Fibroblast of skin of left quadriceps (primary cell): Measurements from ENCODE around the gene ACAD9.
"Not testable (repeated sequence)": the region's sequence is repeated elsewhere in the genome, so short reads cannot be mapped to it uniquely, and the experiment has no call there.

Experiments used
- DNase-seq, 2 experiments: peaks; one replicate each; pipeline ENCODE4 v3.0.0-alpha.2; 2013; ENCODE audit warnings: low read depth in 2 of 2

The ACAD9 gene

DNA sequence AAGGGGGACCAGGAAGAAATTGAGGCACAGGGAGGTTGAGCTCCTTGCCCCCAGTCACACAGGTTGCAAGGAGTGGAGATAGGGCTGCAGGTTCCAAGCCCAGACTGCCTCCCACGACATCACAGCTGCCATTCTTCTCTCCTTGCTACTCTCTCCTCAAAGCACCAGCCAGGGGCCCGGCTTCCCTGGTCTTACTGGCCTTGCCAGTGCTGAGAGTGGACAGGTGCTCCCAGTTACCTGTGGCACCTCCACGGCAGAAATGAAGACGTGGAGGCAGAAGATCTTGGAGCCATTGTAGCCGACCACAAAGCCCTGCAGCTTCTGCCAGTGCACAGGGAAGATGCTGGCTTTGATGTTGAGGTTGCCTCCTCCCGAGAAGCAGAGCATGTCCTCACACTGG lies 17.9 kb upstream of the ACAD9 start:
- DNase-seq: no peak

DNA sequence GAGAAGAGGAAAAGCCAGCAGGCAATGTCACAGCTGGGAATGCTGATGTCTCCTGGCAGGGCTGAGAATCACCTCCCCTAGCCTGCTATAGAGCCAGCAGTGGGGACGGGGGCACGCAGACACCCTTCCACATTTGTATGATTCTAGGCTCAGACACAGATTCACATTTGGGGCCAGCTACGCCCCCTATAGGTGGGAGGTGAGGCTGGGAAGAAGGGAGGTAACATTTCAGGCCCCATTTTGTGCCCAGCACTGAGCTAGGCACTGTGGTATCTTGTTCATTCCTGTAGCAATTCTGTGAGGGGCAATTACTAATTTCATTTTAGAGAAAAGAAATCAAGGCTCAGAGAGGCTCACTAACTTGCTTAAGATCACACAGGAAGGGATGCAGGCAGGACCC lies 15.9 kb upstream of the ACAD9 start:
- DNase-seq: no peak

DNA sequence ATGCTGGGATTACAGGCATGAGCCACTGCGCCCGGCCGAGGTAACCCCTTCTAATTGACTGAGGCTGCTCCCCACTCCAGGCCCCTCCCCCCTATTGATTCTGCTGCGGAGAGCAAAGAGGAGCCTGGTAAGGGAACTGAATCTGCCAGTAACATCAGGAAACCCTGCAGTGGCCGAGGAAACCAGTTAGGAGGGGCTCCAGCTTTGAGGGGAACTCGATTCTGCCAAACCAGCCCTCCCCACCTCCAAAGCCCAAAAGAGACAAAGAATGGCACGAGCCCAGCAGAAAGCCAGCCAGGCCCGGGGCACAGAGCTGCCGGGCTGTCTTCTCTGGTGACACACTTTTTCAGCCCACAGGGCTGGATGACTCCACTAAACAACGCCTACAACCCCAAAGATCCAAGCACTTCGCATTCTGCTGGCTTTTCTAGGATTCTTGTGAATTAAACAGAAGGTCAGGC lies 15.0 kb upstream of the ACAD9 start:
- DNase-seq: no peak

DNA sequence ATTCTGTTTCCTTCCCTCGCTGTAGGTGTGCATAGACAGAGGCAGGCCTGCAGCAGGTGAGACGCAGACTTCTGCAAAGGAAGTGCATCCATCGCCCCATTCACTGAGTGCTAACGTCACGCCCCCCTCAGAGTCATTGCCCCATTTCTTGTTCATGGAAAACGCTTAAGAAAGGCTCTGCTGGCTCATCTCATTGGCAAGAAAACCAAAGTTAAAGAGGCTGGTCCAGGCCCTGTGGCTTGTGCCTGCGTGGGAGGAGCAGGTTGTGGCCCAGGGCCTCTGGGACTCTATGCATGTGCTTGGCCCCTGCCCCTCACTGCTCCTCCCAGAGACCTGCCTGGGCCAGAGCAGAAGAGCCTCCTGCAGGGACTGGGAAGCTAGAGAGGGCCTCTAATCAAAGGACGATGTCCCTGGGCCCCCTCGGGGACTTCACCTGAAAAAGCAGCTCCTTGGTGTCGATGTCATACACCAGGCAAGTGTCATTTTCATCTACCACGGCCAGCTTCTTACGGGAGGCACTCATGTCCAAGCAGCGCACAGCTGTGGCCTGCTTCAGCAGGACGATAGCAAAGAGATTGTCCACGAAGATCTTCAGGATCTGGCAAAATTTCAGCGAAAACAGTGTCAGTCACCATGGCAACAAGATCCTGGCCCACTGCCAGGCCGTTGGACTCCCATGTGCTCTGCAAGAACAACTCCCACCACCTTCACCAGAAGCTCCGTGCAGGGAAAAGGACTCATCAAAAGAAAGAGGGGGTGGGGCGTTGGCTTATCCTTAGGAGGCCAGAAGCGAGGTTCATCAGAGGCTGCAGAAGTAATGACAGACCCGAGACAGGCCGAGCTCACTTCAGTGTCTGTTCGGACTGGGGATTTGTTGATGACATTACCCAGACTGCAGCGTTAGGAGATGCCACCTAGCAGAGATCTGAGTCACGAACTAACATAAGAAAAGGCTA lies 14.3 kb upstream of the ACAD9 start:
- DNase-seq: not testable (repeated sequence)

DNA sequence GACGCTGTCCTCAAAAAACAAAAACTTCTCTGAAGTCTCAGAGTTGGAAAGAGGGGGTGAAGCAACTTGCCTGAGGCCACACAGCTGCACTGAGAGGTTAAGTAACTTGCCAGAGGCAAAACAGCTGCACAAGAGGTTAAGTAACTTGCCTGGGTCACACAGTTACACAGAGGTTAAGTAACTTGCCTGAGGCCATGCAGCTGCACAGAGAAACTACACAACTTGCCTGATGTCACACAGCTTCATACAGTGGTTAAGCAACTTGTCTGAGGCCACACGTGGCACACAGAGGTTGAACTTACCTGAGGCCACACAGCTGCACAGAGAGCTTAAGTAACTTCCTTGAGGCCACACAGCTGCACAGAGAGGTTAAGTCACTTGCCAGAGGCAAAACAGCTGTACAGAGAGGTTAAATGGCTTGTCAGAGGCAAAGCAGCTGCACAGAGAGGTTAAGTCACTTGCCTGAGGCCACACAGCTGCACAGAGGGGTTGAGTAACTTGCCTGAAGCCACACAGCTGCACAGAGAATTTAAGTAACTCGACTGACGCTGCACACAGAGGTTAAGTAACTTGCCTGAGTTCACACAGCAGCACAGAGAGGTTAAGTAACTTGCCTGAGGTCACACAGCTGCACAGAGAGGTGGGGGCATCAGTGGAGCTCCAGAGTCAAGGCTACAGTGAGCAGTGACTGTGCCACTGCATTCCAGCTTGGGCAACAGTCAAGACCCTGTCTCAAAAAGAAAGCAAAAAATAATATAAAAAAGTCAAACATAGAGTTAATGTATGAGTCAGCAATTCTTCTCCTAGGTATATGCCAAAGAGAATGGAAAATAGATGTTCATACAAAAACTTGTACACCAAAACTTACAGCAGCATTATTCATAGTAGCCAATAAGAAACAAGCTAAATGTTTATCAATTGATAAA lies 12.0 kb upstream of the ACAD9 start:
- no peak for DNase-seq

DNA sequence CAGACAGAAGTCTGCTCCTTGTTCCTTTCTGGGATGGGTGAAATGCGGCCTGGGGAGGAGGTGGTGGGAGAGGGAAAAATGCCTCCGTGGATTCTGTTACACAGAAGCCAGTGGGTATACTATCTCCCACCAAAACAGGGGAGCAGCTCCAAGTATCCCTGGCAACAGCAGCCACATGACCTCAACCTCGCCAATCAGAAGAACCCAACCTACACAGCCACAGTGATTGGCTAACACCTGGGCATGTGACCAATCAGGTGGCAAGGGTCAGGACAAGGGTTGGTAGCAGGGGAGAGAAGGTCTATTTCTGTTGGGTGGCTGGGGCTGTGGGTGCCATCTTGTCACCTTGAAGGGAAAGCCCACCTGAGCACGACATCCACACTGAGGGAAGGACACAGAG lies 9.1 kb upstream of the ACAD9 start:
- no peak for DNase-seq

DNA sequence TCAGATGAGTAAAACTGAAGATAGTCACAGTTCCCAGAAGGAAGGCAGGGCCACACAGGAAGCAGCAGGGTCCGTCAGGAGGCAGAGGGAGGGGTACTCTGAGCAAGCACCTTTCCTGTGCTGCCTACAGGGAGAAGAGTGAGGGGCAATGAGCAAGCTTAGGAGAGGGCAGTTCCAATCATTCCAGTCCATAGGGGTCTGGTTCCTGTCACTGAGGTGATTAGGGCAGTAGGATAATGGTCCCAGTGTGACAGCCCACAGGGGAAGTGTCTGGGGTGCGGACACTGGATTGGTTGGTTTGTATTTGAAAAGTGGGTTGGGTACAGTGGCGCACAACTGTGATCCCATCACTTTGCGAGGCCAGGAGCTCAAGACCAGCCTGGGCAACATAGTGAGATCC lies 7.1 kb upstream of the ACAD9 start:
- no peak for DNase-seq

DNA sequence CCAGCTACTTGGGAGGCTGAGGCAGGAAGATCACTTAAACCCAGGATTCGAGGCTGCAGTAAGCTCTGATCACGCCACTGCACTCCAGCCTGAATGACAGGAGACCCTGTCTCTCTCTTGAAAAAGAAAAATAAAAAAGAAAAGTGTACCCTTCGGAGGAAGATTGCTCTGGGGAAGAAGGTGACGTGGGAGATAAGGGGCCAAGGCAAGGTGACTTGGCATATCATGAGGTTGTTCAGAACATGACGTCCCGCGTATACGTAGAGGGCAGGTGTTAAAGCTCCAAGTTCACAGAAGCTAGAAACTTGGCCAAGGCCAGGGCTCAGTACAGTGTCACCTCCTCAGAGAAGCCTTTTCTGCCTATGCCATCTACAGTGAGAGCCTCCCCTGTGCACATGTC lies 6.7 kb upstream of the ACAD9 start:
- DNase-seq: no peak

DNA sequence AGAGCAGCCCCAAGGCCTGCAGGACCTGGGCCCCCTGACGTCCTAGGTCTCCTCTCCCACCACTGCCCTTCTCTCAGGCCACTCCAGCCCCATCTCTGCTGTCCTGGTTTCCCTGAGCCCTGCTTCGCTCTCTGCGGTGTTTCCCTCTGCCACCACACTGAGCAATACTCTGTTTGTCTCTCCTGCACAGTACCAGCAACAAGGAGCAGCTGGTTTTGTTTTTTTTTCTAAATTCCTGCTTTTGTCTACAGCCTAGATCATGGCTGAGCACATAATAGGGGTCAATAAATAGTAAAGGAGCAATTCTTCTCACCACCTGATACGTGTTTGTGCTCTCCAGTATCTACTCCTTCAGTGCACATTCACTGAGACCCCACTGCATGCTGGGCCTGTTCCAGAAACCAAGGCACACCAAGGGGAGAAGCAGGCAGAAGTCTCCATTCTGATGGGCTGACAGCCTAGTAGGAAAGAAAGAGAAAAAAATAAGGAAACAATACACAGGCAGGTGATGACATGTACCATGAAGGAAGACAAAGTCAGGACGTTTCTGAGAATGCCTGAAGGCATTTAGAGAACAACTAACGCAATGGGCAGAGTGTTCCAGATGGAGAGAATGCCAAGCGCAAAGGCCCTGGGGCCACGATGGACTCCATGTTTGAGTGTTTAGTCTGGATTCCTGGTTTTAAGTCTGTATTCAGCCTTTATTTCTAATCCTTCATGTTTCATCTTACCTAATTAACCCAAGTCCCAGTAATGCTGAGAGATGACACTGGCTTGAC lies 6.0 kb upstream of the ACAD9 start:
- DNase-seq: no peak

DNA sequence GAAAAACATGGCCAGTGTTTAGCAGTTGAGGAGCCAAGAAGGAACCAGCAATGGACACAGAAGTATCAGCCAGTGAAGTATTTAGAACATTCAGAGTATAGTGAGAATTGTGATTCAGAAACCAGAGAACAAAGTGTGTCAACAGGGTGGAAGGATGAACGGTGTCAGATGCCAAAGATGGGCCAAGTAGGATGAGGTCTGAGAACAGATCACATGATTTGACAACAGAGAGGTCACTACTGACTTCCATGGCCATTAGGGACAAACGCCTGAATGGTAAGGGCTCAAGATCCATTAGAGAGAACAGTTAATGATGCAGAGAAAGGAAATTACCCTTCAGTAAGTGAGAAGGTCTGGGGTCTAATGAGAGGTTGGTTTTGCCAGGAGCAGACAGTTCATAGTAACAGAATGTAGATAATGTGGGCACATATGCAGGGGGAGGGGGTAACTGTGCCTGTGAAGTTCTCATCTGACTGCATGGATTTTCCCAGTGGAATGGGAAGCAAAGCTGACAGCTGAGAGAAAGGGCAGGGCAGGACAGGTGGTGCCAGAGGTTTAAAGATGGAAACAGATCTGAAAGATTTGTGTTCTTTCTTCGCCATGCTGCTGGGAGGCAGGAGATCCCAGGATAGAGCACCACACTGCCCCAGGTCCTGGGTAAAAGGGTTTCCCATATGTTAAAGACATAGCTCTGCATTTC lies 4.8 kb upstream of the ACAD9 start:
- DNase-seq: no peak

DNA sequence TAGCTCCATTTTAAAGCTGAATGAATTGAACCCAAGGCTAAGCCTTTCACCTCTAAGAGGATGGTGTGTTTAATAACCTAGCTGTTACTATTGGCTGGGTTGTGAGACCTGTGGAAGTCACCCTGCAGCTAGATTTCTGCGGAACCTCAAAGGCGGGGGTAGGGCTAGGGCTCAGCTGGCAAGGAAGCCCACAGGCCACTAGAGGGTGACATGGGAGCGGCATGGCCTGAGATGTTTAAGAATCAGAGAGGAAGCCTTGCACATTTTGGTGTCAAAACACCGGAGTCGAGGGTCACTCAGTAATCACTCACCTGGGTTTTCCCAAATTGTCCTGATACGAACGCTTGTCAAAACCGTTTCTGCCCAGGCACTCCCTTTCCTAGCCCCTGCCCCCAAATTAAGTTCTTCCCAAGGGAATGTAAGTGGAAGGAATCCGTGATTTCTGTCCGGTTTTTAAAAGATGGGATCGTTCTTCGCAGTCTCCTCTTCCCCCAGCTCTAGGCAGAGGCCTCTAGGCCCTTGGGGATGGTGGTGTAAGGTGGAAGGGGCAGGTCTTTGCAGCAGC lies 3.8 kb upstream of the ACAD9 start:
- no peak for DNase-seq

DNA sequence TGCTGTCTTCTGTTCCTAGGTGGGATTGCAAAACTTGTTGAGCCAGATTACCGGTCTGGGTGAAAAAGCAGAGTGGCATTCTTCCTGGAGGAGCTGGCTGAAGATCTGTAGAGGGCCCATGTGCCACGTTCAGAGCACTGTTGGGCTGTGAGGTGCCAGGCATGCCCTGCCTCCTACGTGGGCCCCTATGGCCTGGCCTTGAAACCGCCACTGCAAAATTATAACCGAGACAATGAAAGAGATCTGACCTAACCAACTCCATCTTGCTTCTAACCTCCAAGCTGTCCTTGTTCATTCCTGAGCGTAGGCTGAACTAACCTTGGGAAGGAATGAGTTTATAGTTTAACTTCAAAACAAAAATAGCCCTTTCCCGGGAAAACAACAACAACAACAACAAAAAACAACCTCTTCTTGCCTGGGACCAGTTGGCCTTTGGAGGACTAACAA lies 1.4 kb upstream of the ACAD9 start:
- no peak for DNase-seq

DNA sequence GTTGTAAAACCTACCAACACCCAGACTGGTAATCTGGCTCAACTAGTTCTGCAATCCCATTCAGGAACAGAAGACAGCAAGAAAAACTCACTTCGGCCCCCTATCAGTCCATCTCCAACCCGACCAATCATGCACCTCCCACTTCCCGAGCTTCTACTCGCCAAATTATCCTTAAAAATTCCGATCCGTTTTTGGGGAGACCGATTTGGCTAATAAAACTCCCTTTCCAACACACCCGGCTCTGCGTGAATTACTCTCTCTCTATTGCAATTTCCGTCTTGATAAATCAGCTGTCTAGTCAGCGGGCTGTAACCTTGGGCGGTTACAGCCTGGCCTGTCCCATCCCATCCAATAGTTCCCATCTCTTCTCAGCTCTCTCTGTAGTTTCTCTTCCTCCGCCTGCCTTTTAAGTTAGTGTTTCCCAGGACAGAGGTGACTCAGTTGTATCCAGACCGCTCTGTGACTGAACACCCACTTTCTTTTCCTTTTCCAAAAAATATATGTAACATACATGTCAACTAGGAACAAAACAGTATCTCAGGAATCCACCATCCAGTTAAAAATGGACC lies 780 bp upstream of the ACAD9 start:
- peak; percentile 8 to 10 for DNase-seq

DNA sequence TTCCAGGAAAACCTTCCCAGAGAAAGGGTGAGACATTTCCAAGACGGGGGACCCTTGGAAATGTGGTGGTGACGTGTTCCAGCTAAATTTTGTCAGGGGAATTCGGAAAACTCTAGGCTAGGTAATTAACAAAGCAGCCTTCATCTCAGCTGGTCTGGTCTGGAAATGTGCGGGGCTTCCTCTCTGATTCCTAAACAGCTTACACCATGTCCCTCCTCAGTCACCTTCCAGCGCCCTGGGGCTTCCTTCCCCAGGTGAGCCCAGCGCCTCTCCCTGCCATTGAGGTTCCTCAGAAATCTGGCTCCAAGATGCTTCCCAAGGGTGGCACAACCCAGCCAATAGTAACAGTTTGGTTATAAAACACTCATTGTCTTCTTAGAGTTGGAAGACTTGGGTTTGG lies 571 bp downstream of the ACAD9 start:
- no peak for DNase-seq

DNA sequence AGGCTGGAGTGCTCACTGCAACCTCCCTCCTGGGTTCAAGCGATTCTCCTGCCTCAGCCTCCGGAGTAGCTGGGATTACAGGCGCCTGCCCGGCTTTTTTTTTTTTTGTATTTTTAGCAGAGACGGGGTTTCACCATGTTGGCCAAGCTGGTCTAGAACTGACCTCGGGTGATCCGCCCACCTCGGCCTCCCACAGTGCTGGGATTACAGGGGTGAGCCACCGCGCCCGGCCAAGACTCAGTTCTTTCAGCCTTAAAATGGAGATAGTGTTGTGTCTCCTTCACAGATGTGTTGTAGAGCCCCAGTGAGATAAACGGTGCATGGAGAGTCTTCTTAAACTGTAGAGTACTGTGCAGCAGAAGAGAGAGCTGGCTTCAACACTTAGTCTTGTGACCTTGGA lies 1.0 kb downstream of the ACAD9 start:
- not testable (repeated sequence) for DNase-seq

DNA sequence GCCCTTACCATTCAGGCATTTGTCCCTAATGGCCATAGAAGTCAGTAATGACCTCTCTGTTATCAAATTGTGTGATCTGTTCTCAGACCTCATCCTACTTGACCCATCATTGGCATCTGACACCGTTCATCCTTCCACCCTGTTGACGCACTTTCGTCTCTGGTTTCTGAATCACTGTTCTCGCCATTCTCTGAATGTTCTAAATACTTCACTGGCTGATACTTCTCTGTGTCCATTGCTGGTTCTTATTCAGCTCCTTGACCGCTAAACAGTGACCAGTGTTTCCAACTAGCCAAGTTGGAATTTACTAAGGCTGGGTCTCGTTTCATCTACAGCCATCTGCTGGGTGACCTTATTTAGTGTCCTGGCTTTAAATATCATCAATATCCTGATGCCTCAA lies 2.2 kb downstream of the ACAD9 start:
- no peak for DNase-seq

DNA sequence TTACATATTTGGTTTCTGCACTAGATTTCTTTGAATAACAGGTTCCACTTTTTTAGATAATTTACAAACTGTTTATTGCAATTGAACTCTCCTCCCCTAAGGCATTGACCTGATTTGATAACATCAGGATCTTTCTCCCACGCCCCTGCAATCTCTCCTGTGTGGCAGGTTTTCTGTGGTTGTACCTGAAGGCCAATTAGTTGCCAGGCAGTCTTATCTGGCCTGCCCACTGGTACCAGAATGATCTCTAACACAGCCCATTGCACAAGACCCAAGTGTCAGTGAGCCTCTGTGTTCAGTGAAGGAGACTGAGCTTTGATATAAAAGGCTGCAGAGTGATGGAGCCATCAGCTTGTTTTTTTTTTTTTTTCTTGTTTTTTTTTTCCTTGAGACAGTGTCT lies 3.3 kb downstream of the ACAD9 start:
- no peak for DNase-seq

DNA sequence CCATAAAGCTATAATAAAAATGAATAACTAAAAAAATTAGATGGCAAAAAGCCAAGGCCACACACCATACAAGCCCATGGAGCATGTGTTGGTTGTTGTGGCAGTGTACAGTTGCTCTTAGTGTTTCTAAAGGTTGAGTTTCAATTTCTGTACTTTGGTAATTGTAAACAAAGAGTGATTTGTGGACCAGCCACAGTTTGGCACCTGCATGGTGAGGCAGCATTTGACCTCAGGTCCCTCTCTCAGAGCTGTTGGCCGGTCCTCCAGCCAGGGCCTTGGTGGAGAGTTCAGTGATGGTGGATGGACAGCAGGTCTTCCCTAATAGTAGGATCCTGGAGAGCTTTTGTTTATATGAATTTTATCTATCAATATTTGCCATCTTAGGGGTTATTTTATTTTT lies 5.6 kb downstream of the ACAD9 start:
- no peak for DNase-seq

DNA sequence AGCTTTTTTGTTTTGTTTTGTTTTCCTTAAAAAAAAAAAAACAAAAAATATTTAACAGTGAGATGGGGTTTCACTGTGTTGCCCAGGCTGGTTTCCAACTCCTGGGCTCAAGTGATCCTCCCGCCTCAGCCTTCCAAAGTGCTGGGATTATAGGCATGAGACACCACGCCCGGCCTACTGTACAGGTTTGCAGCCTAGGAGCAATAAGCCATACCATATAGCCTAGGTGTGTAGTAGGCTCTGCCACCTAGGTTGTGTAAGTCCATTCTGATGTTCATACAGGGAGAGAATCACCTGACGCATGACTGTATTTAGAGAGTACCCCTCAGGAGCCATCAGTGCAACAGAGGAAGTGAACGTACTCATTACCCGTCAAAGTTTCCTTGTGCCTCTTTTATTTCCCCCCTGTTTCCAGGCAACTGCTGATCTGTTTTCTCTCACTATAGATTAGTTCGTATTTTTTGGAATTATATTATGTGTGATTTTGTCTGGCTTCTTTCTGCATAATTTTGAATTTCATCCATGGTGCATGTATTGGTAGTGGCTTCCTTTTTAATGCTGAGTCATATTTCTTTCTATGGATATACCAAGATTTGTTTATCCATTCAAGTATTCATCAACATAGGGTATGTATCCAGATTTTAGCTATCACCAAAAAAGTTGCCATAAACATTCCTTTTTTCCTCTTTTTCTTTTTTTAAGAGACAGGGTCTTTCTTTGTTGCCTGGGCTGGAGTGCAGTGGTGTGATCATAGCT lies 9.9 kb downstream of the ACAD9 start:
- DNase-seq: no peak
